Caco-2 (cell line): ENCODE results near the gene GOSR2. TPM values are rescaled to one million over a fixed set of nuclear protein-coding genes. Genes with fewer than 3 reads are reported as not detected.

Source experiments
- BruUV-seq: library from RNA; stranded (reverse); fragments of 400-500 nt; replicated peaks from 2 replicates; lab custom pipeline; 2021; lab: Mats Ljungman, UMichigan
- CTCF ChIA-PET: fragments of 300-600 bp; sonication (Branson Sonifier 250); formaldehyde crosslinking; loops from one replicate; lab custom pipeline; 2022; ENCODE audit warnings: antibody characterized with exemption; lab: Charles Lee
- POLR2A ChIA-PET: fragments of 300-600 bp; sonication (Branson Sonifier 250); formaldehyde crosslinking; loops from one replicate; lab custom pipeline; 2022; ENCODE audit warnings: antibody characterized with exemption; lab: Charles Lee
- DNase-seq, 2 experiments: peaks; one replicate each; pipeline versions ENCODE4 v3.0.0 to v3.0.0-alpha.2; 2020 to 2022
- H3K27me3 ChIP-seq: replicated peaks from 2 replicates; pipeline ENCODE4 v1.6.0; 2011; ENCODE audit warnings: low read length; ENCODE audit not compliant: control insufficient read depth, insufficient read depth
- H3K36me3 ChIP-seq: 2 replicates; pipeline ENCODE4 v1.5.1; 2011; ENCODE audit warnings: low read length; ENCODE audit not compliant: control insufficient read depth, insufficient read depth
- H3K4me1 ChIP-seq: fragments of 250-450 bp; sonication (Bioruptor Pico); 2 replicates; pipeline ENCODE4 v1.5.1; 2020; ENCODE audit warnings: mild to moderate bottlenecking
- H3K4me3 ChIP-seq: 2 replicates; pipeline ENCODE4 v1.5.1; 2011; ENCODE audit warnings: low read depth, mild to moderate bottlenecking, control low read depth, low read length
- H3K9me3 ChIP-seq: fragments of 250-450 bp; sonication (Bioruptor Pico); 2 replicates; pipeline ENCODE4 v1.5.1; 2020; ENCODE audit warnings: mild to moderate bottlenecking, moderate library complexity
- H3K27ac Mint-ChIP-seq: one replicate; pipeline ENCODE4 v1.8.0; 2022; ENCODE audit warnings: mixed read lengths; ENCODE audit not compliant: unreplicated experiment
- H3K27me3 Mint-ChIP-seq: one replicate; pipeline ENCODE4 v1.8.0; 2022; ENCODE audit warnings: mixed read lengths; ENCODE audit not compliant: insufficient read depth, unreplicated experiment
- H3K36me3 Mint-ChIP-seq: one replicate; pipeline ENCODE4 v1.8.0; 2022; ENCODE audit warnings: mild to moderate bottlenecking, mixed read lengths; ENCODE audit not compliant: insufficient read depth, unreplicated experiment
- H3K4me1 Mint-ChIP-seq: one replicate; pipeline ENCODE4 v1.8.0; 2022; ENCODE audit warnings: low read depth, mixed read lengths; ENCODE audit not compliant: unreplicated experiment
- H3K4me3 Mint-ChIP-seq: one replicate; pipeline ENCODE4 v1.8.0; 2022; ENCODE audit warnings: mild to moderate bottlenecking, moderate library complexity, mixed read lengths; ENCODE audit not compliant: unreplicated experiment
- H3K9me3 Mint-ChIP-seq: one replicate; pipeline ENCODE4 v1.8.0; 2022; ENCODE audit warnings: mixed read lengths; ENCODE audit not compliant: unreplicated experiment
- CTCF ChIP-seq, 2 experiments: fragments of 200-600 bp in 1 of 2; IDR thresholded peaks; 1 replicate in 1 of 2; 2 replicates in 1 of 2; pipeline versions ENCODE4 v1.5.1 to v1.8.0; 2011 to 2022; ENCODE audit warnings: antibody characterized with exemption in 1 of 2, control low read depth in 1 of 2, inconsistent platforms in 1 of 2, low read depth in 1 of 2, low read length in 1 of 2, mild to moderate bottlenecking in 1 of 2, moderate library complexity in 1 of 2; ENCODE audit not compliant: insufficient read depth in 1 of 2, severe bottlenecking in 1 of 2, unreplicated experiment in 1 of 2
- intact Hi-C: fragments of 100-400 bp; cut with micrococcal nuclease; formaldehyde crosslinking; loops from one replicate; pipeline ENCODE4 v1.10.0; 2022; ENCODE audit not compliant: unreplicated experiment
- total RNA-seq: library from RNA; stranded (reverse); gene quantifications from 2 replicates; pipeline ENCODE4 v1.2.3, GENCODE V29; 2022

GOSR2 gene
- total RNA-seq, 1 experiment from 2014 or later: 84.0 TPM

- Mint-ChIP-seq H3K36me3 (no peaks in the 10 kb centered on the region), H3K4me3 (no peak overlapping the region), H3K4me1 (no peaks in the 10 kb centered on the region), H3K9me3 (no peaks in the 10 kb centered on the region), H3K27ac (no peak overlapping the region), H3K27me3 (no peaks in the 10 kb centered on the region)
- Histone ChIP-seq H3K4me1 (no peaks in the 10 kb centered on the region), H3K27me3 (no peaks in the 10 kb centered on the region), H3K9me3 (no peaks in the 10 kb centered on the region), H3K36me3 (no peaks in the 10 kb centered on the region), H3K4me3 (no peak overlapping the region)
- no peak for DNase-seq
- no peak for TF ChIP-seq CTCF (IDR thresholded peaks at IDR 0.05; ENCODE audit: insufficient read depth in 1 of 2, low read depth in 1 of 2, low read length in 1 of 2, severe bottlenecking in 1 of 2, unreplicated experiment in 1 of 2)
- intact Hi-C loops: no loop called here
- no TSS peak for BruUV-seq
- ChIA-PET POLR2A (no interaction called here), CTCF (no interaction called here)
These were observed 43.9 kb upstream of the GOSR2 start for GRCh38 chr17:46879101-46879500.

- POLR2A ChIA-PET: no interaction called here
- Mint-ChIP-seq H3K4me1 (no peaks in the 10 kb centered on the region), H3K27me3 (peaks cover 7% of the 10 kb centered on the region), H3K27ac (no peak overlapping the region), H3K36me3 (no peaks in the 10 kb centered on the region), H3K4me3 (no peak overlapping the region), H3K9me3 (no peaks in the 10 kb centered on the region)
- CTCF ChIA-PET: no interaction called here
- Histone ChIP-seq H3K4me1 (no peaks in the 10 kb centered on the region), H3K27me3 (no peaks in the 10 kb centered on the region), H3K9me3 (no peaks in the 10 kb centered on the region), H3K4me3 (no peak overlapping the region), H3K36me3 (no peaks in the 10 kb centered on the region)
- no TSS peak for BruUV-seq
- DNase-seq: no peak
- intact Hi-C loops: no loop called here
- no peak for TF ChIP-seq CTCF (IDR thresholded peaks at IDR 0.05; ENCODE audit: insufficient read depth in 1 of 2, low read depth in 1 of 2, low read length in 1 of 2, severe bottlenecking in 1 of 2, unreplicated experiment in 1 of 2)
These were observed 41.9 kb upstream of the GOSR2 start for GRCh38 chr17:46881015-46881414.

GRCh38 chr17:46882666-46883065, 40.3 kb upstream of the GOSR2 start:
- ChIA-PET POLR2A (no interaction called here), CTCF (no interaction called here)
- Mint-ChIP-seq H3K36me3 (no peaks in the 10 kb centered on the region), H3K27me3 (peaks cover 7% of the 10 kb centered on the region), H3K4me3 (no peak overlapping the region), H3K9me3 (no peaks in the 10 kb centered on the region), H3K4me1 (no peaks in the 10 kb centered on the region), H3K27ac (no peak overlapping the region)
- H3K27me3 ChIP-seq: no peaks in the 10 kb centered on the region
- H3K9me3 ChIP-seq: no peaks in the 10 kb centered on the region
- intact Hi-C loops: no loop called here
- no peaks in the 10 kb centered on the region for H3K36me3 ChIP-seq
- no TSS peak for BruUV-seq
- no peak for TF ChIP-seq CTCF (IDR thresholded peaks at IDR 0.05; ENCODE audit: insufficient read depth in 1 of 2, low read depth in 1 of 2, low read length in 1 of 2, severe bottlenecking in 1 of 2, unreplicated experiment in 1 of 2)
- no peak for DNase-seq
- no peaks in the 10 kb centered on the region for H3K4me1 ChIP-seq
- no peak overlapping the region for H3K4me3 ChIP-seq
